Gastroesophageal sphincter (tissue), 3 donors: ENCODE measurements around the gene STEAP4.

Source experiments
- POLR2A ChIP-seq, 2 donors: fragments of 450-650 bp; IDR thresholded peaks; one replicate each; pipeline ENCODE4 v1.6.1; 2017; ENCODE audit warnings: antibody characterized with exemption in 2 of 2, mild to moderate bottlenecking in 2 of 2, moderate library complexity in 1 of 2
- POLR2AphosphoS5 ChIP-seq: sonication (generic); formaldehyde crosslinking; IDR thresholded peaks from one replicate; pipeline ENCODE4 v1.6.1; 2017; ENCODE audit warnings: antibody characterized with exemption
- TF ChIP-seq, protein P1 (sequence below), 4 experiments: fragments of 200-600 bp in 2 of 4; fragments of 450-650 bp in 2 of 4; sonication (generic) in 1 of 4; IDR thresholded peaks; one replicate each; pipeline ENCODE4 v1.5.1; 2017 to 2019; ENCODE audit warnings: antibody characterized with exemption in 4 of 4, mild to moderate bottlenecking in 2 of 4, moderate library complexity in 2 of 4

DNA sequence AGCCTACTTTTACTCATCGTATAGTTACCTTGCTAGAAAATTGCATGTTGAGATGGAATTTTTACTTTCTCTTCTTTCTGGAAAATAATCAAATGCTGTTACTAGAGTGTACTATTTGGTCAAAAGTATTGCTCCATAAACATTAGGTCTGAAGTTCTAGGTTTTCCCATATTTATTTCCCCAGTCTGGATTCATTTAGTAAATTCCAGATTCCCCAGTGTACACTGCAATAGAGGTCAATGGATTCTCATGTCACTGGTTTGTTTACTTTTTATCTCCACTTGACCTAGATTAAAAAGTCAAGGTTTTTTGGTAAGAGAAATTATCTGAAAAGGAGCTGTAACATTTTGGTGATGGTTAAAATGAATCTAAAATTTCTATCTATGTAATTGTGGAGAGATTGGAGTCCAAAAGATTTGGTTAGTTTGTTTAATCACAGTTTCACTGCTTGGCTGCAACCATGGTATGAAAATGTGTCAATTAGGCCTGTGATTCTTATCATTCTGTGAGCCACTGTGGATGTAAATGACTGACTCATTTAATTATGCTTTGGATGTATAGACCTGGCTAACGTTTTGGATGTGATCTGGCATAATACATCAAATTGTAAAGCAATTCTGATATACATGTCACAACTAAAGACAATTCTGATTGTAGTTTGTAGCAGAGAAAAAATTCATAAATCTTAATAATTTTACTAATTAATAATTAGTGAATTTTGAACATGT lies 32.7 kb upstream of the STEAP4 start:
- TF ChIP-seq, protein P1, sequence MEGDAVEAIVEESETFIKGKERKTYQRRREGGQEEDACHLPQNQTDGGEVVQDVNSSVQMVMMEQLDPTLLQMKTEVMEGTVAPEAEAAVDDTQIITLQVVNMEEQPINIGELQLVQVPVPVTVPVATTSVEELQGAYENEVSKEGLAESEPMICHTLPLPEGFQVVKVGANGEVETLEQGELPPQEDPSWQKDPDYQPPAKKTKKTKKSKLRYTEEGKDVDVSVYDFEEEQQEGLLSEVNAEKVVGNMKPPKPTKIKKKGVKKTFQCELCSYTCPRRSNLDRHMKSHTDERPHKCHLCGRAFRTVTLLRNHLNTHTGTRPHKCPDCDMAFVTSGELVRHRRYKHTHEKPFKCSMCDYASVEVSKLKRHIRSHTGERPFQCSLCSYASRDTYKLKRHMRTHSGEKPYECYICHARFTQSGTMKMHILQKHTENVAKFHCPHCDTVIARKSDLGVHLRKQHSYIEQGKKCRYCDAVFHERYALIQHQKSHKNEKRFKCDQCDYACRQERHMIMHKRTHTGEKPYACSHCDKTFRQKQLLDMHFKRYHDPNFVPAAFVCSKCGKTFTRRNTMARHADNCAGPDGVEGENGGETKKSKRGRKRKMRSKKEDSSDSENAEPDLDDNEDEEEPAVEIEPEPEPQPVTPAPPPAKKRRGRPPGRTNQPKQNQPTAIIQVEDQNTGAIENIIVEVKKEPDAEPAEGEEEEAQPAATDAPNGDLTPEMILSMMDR (IDR thresholded peaks at IDR 0.05) = no peak
- TF ChIP-seq POLR2AphosphoS5 (no peak), POLR2A (IDR thresholded peaks at IDR 0.05) (no peak)
